Ishikawa (cell line): ENCODE data around the gene SLC12A3.

ENCODE experiments used
- CREB1 ChIP-seq: IDR thresholded peaks from 2 replicates; pipeline ENCODE4 v1.6.1; 2012; ENCODE audit warnings: low read depth
- EP300 ChIP-seq: IDR thresholded peaks from 2 replicates; pipeline ENCODE4 v1.6.1; 2012; ENCODE audit warnings: borderline replicate concordance
- ZBTB7A ChIP-seq: IDR thresholded peaks from 2 replicates; pipeline ENCODE4 v1.6.1; 2012; ENCODE audit warnings: low read depth

DNA sequence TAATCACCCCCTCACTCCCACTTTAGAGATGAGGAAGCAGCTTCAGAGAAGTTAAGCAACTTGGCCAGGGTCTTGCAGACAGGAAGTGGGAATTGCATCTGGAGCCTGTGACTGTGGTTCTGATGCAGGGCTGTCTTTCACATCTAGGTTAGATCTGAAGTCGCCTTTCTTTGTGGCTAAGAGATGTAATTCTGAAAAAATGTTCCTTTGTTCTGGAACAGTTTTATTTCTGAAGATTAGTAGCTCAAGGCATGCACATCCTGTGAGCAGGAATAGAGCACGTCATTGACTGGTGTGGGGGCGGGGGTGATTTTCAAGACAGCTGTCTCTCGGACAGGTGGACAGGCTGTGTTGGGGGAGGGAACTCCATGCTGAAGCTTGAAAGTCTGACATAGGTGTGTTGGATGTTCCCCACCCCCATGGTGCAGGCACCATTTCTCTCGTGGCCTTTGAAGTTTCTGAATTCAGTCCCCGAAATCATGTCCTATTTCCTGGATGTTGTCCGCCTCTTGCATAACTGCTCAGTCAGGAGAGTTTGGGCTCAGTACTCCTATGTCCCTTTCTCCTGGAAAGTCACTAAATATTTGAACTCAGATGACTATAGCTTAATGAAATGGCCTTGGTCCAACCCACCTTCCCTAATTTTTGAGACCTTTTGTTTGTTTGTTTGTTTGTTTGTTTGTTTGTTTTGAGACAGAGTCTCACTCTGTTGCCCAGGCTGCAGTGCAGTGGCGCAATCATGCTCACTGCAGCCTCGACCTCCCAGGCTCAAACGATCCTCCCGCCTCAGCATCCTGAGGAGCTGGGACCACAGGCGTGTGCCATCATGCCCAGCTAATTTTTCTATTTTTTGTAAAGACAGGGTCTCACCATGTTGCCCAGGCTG lies 45.9 kb downstream of the SLC12A3 start:
- no peak for TF ChIP-seq CREB1
- TF ChIP-seq ZBTB7A, result no peak
- no peak for TF ChIP-seq EP300
